Stimulated activated CD4-positive, alpha-beta T cell treated with anti-CD3 and anti-CD28 coated beads, TNF-alpha, amount 100 ng/mL, for 24 hours (primary cell): ENCODE data around the gene TTLL10.

Experiments
- DNase-seq, 3 experiments: peaks; one replicate each; pipeline ENCODE4 v3.0.0-alpha.2; 2020; ENCODE audit warnings: low read depth in 3 of 3

Gene TTLL10

GRCh38 chr1:1236176-1236763 lies 62.6 kb downstream of the TTLL10 start:
- no peak for DNase-seq

GRCh38 chr1:1236945-1237873 lies 63.5 kb downstream of the TTLL10 start:
- DNase-seq = no peak

DNA sequence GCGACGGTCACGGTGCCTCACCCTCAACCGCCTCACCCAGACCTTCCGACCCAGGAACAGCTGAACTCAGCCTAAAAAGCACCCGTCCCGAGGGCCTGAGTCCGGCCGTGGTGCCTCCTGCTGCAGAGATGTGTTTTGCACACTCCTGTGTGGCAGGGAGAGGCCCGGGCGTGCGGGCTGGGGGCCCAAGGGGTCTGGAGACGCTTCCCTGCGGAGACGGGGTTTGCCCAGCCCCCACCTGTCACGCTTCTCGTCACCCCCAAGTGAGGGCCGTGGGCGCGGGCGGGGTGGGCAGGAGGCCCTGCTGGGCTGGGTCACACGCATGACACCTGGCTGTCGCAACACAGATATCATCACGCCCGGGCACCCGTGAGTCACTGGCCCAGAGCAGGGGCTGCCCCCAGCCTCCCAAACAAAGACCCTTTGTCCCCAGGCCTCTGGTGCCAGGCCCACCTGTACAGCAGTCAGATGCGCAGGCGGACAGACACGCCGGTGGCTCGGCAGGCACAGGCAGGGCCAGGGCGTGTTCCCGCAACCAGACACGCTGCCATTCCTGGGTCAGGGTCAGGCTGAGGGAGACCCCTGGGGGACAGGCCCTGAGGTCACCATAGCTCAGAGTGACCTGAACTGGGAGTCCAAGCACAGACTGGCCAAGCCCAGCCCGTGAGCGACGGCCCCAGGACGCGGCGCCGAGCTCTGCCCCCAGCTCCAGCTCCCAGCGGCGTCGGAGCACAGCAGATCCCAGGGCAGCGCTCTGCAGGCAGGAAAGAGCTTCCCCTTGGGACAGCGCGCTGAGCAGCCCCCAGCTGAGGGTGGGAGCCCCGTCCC lies 64.4 kb downstream of the TTLL10 start:
- no peak for DNase-seq

- no peak for DNase-seq
Measured at GRCh38 chr1:1238702-1239178, 65.1 kb downstream of the TTLL10 start.

- DNase-seq = no peak
Measured at GRCh38 chr1:1239227-1239613, 65.5 kb downstream of the TTLL10 start.

GRCh38 chr1:1239614-1240347 lies 66.1 kb downstream of the TTLL10 start:
- no peak for DNase-seq

DNA sequence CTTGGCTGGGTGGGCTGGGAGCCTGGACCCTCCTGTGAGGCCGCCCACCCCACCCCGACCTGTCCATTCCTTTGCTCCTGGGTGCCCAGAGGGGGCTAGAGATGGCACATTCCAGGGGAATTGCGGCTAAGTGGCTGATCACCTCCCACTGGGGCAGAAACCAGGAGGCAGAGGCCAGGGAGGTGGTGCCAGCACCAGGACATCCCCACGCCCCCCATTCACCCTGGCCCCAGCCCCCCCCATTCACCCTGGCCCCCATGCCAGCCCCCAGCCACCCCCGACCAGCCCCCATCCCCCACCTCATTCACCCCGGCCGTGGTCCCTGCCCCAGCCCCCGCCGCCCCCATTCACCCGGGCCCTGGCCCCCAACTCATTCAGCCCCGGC lies 66.7 kb downstream of the TTLL10 start:
- no peak for DNase-seq

DNA sequence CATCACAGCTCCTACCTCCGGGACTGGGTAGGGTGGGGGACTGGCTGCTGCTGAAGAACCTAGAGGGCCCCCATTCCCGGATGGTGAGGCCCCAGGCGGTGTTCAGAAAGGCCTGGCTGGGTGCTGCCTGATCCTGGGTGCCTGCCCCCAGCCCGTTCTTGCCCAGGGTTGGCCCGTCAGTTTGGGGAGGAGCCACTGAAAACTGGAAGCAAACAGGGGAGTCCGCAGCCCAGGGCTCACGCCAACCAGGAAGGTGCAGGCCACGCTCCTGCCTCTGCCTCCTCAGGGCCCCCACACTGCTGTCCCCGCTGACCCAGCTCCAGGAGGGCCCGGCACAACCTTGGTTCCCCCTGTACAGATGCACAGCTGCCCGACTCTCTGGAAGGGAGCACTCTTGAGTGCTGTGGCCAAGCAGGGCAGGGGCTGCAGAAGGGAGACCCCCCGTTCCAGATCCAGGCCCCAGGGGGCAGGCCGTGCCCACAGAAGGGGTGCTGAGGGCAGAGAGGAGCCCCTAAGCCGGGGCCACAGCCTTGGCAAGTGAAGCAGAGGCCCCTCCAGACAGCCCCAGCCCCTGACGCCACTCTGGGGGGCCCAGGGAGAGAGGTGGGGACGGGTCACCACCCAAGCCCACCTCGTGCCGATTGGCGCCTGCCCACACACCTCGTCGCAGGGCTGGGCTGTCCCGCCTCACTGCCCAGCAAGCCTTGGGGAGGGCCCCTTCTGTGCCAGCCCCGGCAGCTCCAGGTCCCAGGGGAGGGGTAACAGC lies 67.3 kb downstream of the TTLL10 start:
- DNase-seq = no peak

DNA sequence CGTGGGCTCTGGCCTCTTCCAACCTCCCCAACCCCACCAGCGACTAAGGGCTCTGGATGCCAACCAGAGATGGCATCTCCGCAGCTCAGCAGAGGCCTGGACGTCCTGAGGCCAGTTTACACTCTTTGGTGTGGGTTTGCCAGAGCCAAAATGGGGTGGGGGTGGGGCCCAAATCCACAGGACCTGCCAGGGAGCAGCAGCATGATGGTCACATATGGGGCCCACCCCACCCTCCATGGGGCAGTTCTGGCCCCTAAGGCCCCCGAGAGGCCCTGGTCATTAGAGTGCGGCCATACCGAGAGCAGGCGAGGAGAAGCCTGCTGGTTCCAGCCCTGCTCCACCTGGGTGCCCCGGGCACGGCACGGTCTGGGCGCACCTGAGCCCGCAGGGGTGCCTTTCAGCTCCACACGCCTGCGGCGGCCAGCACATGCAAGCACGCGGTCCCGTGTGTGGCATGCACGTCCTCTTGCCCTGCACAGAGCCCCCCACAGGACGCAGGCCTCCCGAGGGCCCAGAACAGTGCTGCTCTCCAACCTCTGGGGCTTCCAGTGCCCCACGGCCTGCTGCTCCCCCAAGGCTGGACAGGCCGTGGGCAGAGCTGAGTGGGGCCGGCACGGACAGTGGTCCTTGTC lies 68.0 kb downstream of the TTLL10 start:
- no peak for DNase-seq

DNA sequence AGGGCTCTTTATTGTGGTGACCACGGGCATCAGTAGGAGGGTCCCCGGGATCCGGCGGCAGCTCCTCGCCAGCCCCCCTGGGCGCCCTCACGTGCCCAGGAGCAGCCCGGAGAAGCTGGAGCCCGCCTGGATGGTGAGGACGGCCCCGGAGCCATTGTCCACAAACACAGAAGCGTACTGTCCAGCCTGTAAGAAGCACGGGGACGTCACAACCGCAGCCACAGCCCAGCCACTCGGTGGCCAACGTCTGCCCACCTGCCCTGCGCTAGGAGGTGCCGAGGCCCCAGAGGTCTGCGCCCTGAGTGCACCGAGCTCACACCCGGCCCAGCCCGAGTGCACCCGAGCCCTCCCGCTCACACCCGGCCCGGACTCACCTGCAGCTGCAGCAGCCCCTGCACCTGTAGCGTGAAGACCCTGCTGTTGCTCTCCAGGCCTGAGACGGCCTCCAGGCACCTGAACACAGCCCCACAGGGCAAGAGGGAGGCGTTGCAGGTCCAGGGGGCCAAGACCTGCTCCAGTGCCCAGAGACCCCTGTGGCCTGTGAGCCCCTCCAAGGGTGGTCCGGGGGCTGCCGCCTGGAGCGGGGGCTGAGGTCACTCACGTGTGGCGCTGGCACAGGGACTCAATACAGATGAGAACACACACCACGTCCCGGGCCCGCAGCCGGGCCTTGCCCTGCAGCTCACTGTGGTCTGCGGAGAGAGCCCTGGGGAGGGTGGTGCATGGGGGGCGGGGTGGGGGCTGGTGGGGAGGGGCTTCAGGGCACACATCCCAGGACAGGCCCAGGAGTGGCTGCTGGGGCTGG lies 69.0 kb downstream of the TTLL10 start:
- no peak for DNase-seq

GRCh38 chr1:1243266-1243660 lies 69.6 kb downstream of the TTLL10 start:
- DNase-seq = no peak

- DNase-seq = no peak
Measured at GRCh38 chr1:1243807-1244191, 70.1 kb downstream of the TTLL10 start.

GRCh38 chr1:1244192-1244811 lies 70.6 kb downstream of the TTLL10 start:
- no peak for DNase-seq

- no peak for DNase-seq
Measured at GRCh38 chr1:1245178-1245816, 71.6 kb downstream of the TTLL10 start.

- no peak for DNase-seq
Measured at GRCh38 chr1:1245817-1246576, 72.3 kb downstream of the TTLL10 start.

DNA sequence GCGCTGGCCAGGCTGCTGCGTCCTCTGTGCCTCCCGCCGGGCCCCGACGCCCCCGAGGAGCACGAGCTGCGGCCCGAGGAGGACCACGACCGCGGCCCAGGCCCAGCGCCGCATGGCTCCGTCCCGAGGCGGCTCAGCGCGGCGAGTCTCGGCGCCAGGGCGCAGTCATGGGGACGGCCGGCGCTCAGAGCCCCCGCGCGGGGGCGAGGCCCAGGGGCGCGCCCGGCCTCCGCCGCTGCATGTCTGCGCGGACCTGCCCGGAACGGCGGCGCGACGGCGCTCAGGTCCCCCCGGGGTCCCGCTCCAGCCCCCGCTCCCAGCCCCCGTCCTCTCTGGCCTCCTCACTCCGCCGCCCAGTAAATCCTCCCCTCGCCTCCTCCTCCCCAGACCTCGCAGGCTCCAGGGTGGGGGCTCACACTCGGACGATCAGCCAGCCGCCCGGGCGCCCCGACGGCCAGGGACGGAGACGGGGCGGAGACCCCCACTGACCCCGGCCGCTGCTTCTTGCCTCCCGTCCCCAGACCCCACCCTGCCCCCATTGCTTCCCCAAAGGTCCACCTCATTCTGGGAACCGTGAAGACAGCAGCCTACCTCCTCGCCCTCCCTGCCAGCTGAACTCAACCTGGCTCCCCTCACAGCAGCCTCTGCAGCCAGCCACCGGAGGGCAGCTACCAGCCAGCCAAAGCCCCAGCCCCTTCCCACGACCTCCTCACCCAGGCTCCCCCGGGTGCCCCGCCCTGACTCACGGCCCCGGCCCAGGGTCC lies 73.1 kb downstream of the TTLL10 start, which contains the start of gene C1QTNF12:
TSS of gene C1QTNF12 (minus strand) at position 146 of the 764 bp plus-strand sequence. CDS start at position 114, 32 bp downstream.
- DNase-seq = no peak

DNA sequence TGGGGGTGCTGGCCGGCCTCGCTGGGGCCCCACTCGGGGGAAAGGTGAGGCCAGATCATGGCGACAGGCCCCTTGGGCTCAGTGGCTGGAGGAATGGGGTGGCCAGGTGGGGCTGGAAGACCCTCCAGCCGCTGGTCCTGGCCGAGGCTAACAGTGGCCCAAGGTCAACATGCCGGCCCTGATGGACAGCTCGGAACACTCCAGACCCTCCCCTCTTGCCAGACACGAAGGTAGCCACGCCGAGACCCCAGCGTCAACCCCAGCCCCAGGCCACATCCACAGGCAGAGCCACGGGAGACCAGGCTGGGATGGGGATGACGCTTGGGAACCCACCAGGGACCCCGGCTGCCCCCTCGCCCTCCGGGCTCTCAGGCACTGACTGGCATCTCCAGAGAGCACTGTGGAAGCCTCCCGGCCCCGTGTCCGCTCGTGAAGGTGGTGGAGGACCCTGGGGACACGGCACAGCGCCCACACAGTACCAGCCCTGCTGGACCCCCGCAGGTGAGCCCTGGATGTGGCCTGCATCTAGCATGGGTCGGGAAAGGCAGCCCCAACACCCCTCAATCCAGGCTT lies 73.7 kb downstream of the TTLL10 start:
- no peak for DNase-seq
